Uterus (tissue), 4 donors: ENCODE results near the gene MIER2. TPM values are rescaled to one million over a fixed set of nuclear protein-coding genes. Genes with fewer than 3 reads are reported as not detected.
A peak's percentile ranks its signal among the peaks of the same experiment; 100 is the strongest.
"Not testable (repeated sequence)": the region's sequence is repeated elsewhere in the genome, so short reads cannot be mapped to it uniquely, and the experiment has no call there.

Experiments
- DNase-seq, 2 donors: peaks; one replicate each; pipeline ENCODE4 v3.0.0-alpha.2; 2019 to 2020
- H3K27ac ChIP-seq, 2 donors: fragments of 200-600 bp; sonication (generic); 1 replicate in 1 of 2; 2 replicates in 1 of 2; pipeline ENCODE4 v1.5.1; 2016 to 2018
- H3K27me3 ChIP-seq, 2 donors: fragments of 200-600 bp; sonication (generic); one replicate each; pipeline ENCODE4 v1.5.1; 2018 to 2019; ENCODE audit warnings: control low read depth in 1 of 2
- H3K36me3 ChIP-seq, 2 donors: fragments of 200-600 bp; sonication (generic); one replicate each; pipeline ENCODE4 v1.5.1; 2019; ENCODE audit warnings: control low read depth in 1 of 2
- H3K4me1 ChIP-seq, 2 donors: fragments of 200-600 bp; sonication (generic); one replicate each; pipeline ENCODE4 v1.5.1; 2018 to 2019; ENCODE audit warnings: control low read depth in 1 of 2
- H3K4me3 ChIP-seq, 2 donors: fragments of 200-600 bp; sonication (generic); 1 replicate in 1 of 2; 2 replicates in 1 of 2; pipeline ENCODE4 v1.5.1; 2018 to 2019; ENCODE audit warnings: mild to moderate bottlenecking in 1 of 2
- H3K9me3 ChIP-seq, 2 donors: fragments of 200-600 bp; sonication (generic); one replicate each; pipeline ENCODE4 v1.5.1; 2019; ENCODE audit warnings: control low read depth in 1 of 2
- CTCF ChIP-seq, 4 experiments: fragments of 200-600 bp in 2 of 4; fragments of 450-650 bp in 2 of 4; sonication (generic) in 2 of 4; IDR thresholded peaks; one replicate each; pipeline ENCODE4 v1.5.1; 2016 to 2019; ENCODE audit warnings: antibody characterized with exemption in 4 of 4, mild to moderate bottlenecking in 2 of 4, moderate library complexity in 1 of 4
- POLR2A ChIP-seq, 2 donors: fragments of 450-650 bp; IDR thresholded peaks; one replicate each; pipeline ENCODE4 v1.6.1; 2016; ENCODE audit warnings: antibody characterized with exemption in 2 of 2, mild to moderate bottlenecking in 1 of 2, moderate library complexity in 1 of 2
- intact Hi-C: fragments of 100-400 bp; cut with DNase I; formaldehyde crosslinking; loops from one replicate; pipeline ENCODE4 v1.15.1; 2023; ENCODE audit warnings: low total_unique reads
- total RNA-seq, 4 donors: library from RNA; depleted of rRNA in 3 of 4; stranded (reverse); fragments of >200 nt in 3 of 4; gene quantifications; one replicate each; pipeline versions ENCODE4 v1.1.0 to v1.2.4, GENCODE V29; 2014 to 2023
- donor health status: DM: yes; HTN: yes; CAD: no.

Gene MIER2
- 10 to 100 TPM in 2 of 4 donors, 1 to 10 TPM in 2; 2.6 to 54.8 (median 12.7) TPM for total RNA-seq

GRCh38 chr19:344625-345319, at the start of gene MIER2:
TSS of gene MIER2 (minus strand) at chr19:344796. CDS start at chr19:344782, 14 bp downstream.
- Histone ChIP-seq H3K4me1 (peaks cover 0 to 14% of the 10 kb centered on the region in 2 donors), H3K9me3 (no peaks in the 10 kb centered on the region), H3K27ac (peak within 1 kb of the TSS; percentile 81 to 87), H3K36me3 (no peaks in the 10 kb centered on the region), H3K4me3 (peak within 1 kb of the TSS; percentile 58 to 92), H3K27me3 (no peaks in the 10 kb centered on the region)
- intact Hi-C loops = no loop called here
- DNase-seq = peak; percentile 75 to 88
- TF ChIP-seq CTCF (IDR thresholded peaks at IDR 0.05) (no peak), POLR2A (IDR thresholded peaks at IDR 0.05) (peak in 1 of 2 donors; percentile 22)

- H3K4me1 ChIP-seq, H3K27ac ChIP-seq, H3K4me3 ChIP-seq, intact Hi-C loops, H3K27me3 ChIP-seq, H3K36me3 ChIP-seq, DNase-seq, H3K9me3 ChIP-seq: not testable (repeated sequence)
Measured at GRCh38 chr19:393560-393959, 49.0 kb upstream of the MIER2 start.

- no peaks in the 10 kb centered on the region for H3K27me3 ChIP-seq
- H3K36me3 ChIP-seq = no peaks in the 10 kb centered on the region
- no peak for DNase-seq
- H3K9me3 ChIP-seq = no peaks in the 10 kb centered on the region
- H3K27ac ChIP-seq = no peak overlapping the region
- intact Hi-C loops = no loop called here
- H3K4me3 ChIP-seq = no peak overlapping the region
- no peaks in the 10 kb centered on the region for H3K4me1 ChIP-seq
- TF ChIP-seq CTCF (IDR thresholded peaks at IDR 0.05) (no peak), POLR2A (IDR thresholded peaks at IDR 0.05) (no peak)
Measured at GRCh38 chr19:392375-392970, 47.9 kb upstream of the MIER2 start.

GRCh38 chr19:391726-392374, 47.3 kb upstream of the MIER2 start:
- Histone ChIP-seq H3K4me3 (no peak overlapping the region), H3K9me3 (no peaks in the 10 kb centered on the region), H3K4me1 (no peaks in the 10 kb centered on the region), H3K27ac (no peak overlapping the region), H3K36me3 (no peaks in the 10 kb centered on the region), H3K27me3 (no peaks in the 10 kb centered on the region)
- intact Hi-C loops = no loop called here
- DNase-seq = no peak
- TF ChIP-seq POLR2A (IDR thresholded peaks at IDR 0.05) (no peak), CTCF (IDR thresholded peaks at IDR 0.05) (no peak)

GRCh38 chr19:391207-391557, 46.6 kb upstream of the MIER2 start:
- Histone ChIP-seq H3K4me1 (no peaks in the 10 kb centered on the region), H3K36me3 (no peaks in the 10 kb centered on the region), H3K27ac (no peak overlapping the region), H3K9me3 (no peaks in the 10 kb centered on the region), H3K27me3 (no peaks in the 10 kb centered on the region), H3K4me3 (no peak overlapping the region)
- DNase-seq = no peak
- intact Hi-C loops = no loop called here
- TF ChIP-seq CTCF (IDR thresholded peaks at IDR 0.05) (no peak), POLR2A (IDR thresholded peaks at IDR 0.05) (no peak)
